Aorta (tissue), 5 donors: ENCODE results near the gene GPD2. TPM values are rescaled to one million over a fixed set of nuclear protein-coding genes. Genes with fewer than 3 reads are reported as not detected.
A peak's percentile ranks its signal among the peaks of the same experiment; 100 is the strongest.

ENCODE experiments used
- ATAC-seq: fragments of 200-7000 bp; cut with Tn5 transposase; one replicate; pipeline ENCODE4 v1.9.1; 2022; ENCODE audit warnings: moderate library complexity; ENCODE audit not compliant: low FRiP score
- DNase-seq, 2 donors: peaks; one replicate each; pipeline ENCODE4 v3.0.0-alpha.2; 2020
- H3K27ac ChIP-seq, 2 donors: one replicate each; pipeline ENCODE4 v1.5.1; 2013; ENCODE audit warnings: low read length in 2 of 2, mild to moderate bottlenecking in 2 of 2, moderate library complexity in 2 of 2, control low read depth in 1 of 2, inconsistent platforms in 1 of 2, low read depth in 1 of 2
- H3K27me3 ChIP-seq, 2 donors: one replicate each; pipeline ENCODE4 v1.6.1; 2013; ENCODE audit warnings: control low read depth in 1 of 2, low read length in 1 of 2, mild to moderate bottlenecking in 1 of 2, moderate library complexity in 1 of 2; ENCODE audit not compliant: insufficient read depth in 2 of 2, control insufficient read depth in 1 of 2
- H3K36me3 ChIP-seq, 2 donors: one replicate each; pipeline ENCODE4 v1.6.1; 2013; ENCODE audit warnings: control low read depth in 1 of 2, low read length in 1 of 2, mild to moderate bottlenecking in 1 of 2; ENCODE audit not compliant: insufficient read depth in 2 of 2, control insufficient read depth in 1 of 2
- H3K4me1 ChIP-seq, 2 donors: one replicate each; pipeline ENCODE4 v1.6.1; 2013; ENCODE audit warnings: low read length in 2 of 2, control low read depth in 1 of 2, mild to moderate bottlenecking in 1 of 2, moderate library complexity in 1 of 2; ENCODE audit not compliant: insufficient read depth in 2 of 2, control insufficient read depth in 1 of 2
- H3K4me3 ChIP-seq, 2 donors: one replicate each; pipeline ENCODE4 v1.5.1; 2013; ENCODE audit warnings: low read length in 2 of 2, control low read depth in 1 of 2, mild to moderate bottlenecking in 1 of 2
- H3K9me3 ChIP-seq: one replicate; pipeline ENCODE4 v1.6.1; 2013; ENCODE audit warnings: mild to moderate bottlenecking, low read length; ENCODE audit not compliant: control insufficient read depth
- WGBS, 2 donors: extraction: QIAGEN DNeasy Blood & Tissue Kit; methylation state at CpG; one replicate each; pipeline ENCODE4 v1.1.7; 2013; 5-methylcytosine and 5-hydroxymethylcytosine counted together
- intact Hi-C, 2 donors: fragments of 100-400 bp; cut with DNase I; formaldehyde crosslinking; loops; one replicate each; pipeline versions ENCODE4 v1.14.2 to v1.15.0; 2022
- polyA plus RNA-seq, 2 donors: library from polyadenylated mRNA; stranded (reverse); fragments of 200-250 nt; gene quantifications; one replicate each; pipeline ENCODE4 v1.2.3, GENCODE V29; 2013
- total RNA-seq, 2 donors: library from RNA; stranded (reverse); fragmentation: NEBNext Ultra II Directional; extraction: Animal tissue kit (Norgen Biotek cat#: 25700); gene quantifications; one replicate each; pipeline ENCODE4 v1.2.1, GENCODE V29; 2021
- donor health status: healthy with polysubstance abuse.
- donor health status: Bipolar disorder and iron deficiency.
- donor health status: DM: no; HTN: no; CAD: no.
- donor health status: DM: no; HTN: no; CAD: no.
- donor health status: DM: yes; HTN: yes; CAD: no.

Gene GPD2
- total and polyA plus RNA-seq, 4 donors, result 3.9 to 31.3 (median 13.9) TPM

DNA sequence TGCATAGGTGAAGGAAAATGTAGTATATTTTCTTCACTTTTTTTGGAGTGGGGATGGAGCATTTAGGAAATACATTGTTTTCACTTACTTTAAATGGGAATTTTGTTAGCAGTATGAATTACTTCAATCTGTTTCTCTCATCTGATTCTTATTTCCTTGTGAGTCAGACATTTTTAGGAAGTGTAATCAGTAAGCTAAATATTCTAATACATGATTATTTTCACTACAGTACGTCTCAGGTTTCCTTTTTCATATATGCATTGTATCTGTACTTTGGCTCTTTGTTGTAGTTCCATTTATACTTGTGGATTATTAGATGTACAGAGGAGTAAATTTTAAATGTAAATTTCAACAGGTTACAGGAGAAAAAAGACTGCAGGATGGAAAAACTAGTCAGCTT lies 27.9 kb downstream of the GPD2 start:
- 40 to 45% methylated on average over 1 of the region's 1 CpG for WGBS, 2 donors
- intact Hi-C loops, result no loop called here
- H3K27me3 ChIP-seq, result no peaks in the 10 kb centered on the region
- H3K4me1 ChIP-seq, result peaks cover 2 to 3% of the 10 kb centered on the region in 2 donors
- DNase-seq (no peak), ATAC-seq (no peak)
- H3K4me3 ChIP-seq, result no peak overlapping the region
- no peaks in the 10 kb centered on the region for H3K9me3 ChIP-seq
- no peaks in the 10 kb centered on the region for H3K36me3 ChIP-seq
- no peak overlapping the region for H3K27ac ChIP-seq

DNA sequence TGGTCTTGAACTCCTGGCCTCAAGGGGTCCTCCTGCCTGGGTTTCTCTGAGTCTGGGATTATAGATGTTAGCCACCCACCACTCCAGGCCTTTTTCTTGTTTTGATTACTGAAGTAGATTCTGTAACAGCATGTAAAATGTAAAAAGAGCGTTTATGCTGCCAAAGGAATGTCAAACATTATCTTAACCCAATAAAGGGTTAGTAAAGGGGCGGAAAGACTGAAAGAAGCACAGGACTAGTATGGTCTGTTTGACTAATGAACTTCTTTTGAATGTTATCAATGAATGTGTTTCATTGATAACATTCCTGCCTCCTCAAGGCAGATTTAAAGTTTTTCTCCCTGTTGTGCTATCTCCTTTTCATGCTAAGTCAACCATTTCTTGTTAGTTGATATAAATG lies 29.4 kb downstream of the GPD2 start:
- no peaks in the 10 kb centered on the region for H3K27me3 ChIP-seq
- DNase-seq, result no peak
- 45 to 51% methylated on average over 2 of the region's 2 CpGs for WGBS, 2 donors
- peaks cover 2 to 3% of the 10 kb centered on the region in 2 donors for H3K4me1 ChIP-seq
- H3K4me3 ChIP-seq, result no peak overlapping the region
- intact Hi-C loops, result no loop called here
- no peaks in the 10 kb centered on the region for H3K9me3 ChIP-seq
- no peak overlapping the region for H3K27ac ChIP-seq
- ATAC-seq, result no peak
- H3K36me3 ChIP-seq, result no peaks in the 10 kb centered on the region

DNA sequence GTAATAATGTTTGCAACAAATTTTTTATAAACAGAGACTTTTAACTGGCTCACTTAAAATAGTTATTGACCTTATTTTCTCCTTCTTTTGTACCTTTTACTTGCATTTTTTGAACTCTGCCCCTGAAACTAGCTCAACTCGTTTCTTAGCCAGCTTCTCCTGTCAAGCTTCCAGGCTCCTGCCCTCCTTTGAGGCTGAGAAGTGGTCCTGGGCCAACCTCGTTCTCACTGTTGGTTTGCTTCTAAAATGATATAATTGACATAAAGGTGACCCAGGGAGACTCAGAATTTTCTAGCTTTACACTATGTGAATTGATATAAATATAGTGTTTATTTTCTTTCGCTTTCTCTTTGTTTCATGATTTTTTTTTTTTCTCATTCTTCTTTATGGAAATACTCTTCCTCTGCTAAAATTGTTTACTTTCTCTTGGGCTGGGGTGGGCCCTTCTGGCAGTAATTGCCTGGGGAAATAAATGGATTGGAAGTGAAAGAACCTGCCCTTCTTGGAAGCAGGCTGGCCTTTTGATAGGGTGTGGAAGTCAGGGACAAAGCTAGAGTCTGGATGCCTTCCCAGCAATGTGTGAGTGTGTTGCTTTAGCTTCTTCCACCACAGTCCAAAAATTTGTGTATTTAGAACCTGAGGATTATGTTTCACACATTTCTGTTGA lies 30.7 kb downstream of the GPD2 start:
- H3K9me3 ChIP-seq, result no peaks in the 10 kb centered on the region
- H3K36me3 ChIP-seq, result no peaks in the 10 kb centered on the region
- peak overlapping the region in 1 of 2 donors; percentile 25 for H3K27ac ChIP-seq
- DNase-seq (peak in 1 of 2 donors; percentile 55), ATAC-seq (peak; percentile 89)
- H3K4me3 ChIP-seq, result no peak overlapping the region
- 9 to 12% methylated on average over 3 of the region's 3 CpGs for WGBS, 2 donors
- H3K4me1 ChIP-seq, result peaks cover 4 to 6% of the 10 kb centered on the region in 2 donors
- intact Hi-C loops, result no loop called here
- no peaks in the 10 kb centered on the region for H3K27me3 ChIP-seq

DNA sequence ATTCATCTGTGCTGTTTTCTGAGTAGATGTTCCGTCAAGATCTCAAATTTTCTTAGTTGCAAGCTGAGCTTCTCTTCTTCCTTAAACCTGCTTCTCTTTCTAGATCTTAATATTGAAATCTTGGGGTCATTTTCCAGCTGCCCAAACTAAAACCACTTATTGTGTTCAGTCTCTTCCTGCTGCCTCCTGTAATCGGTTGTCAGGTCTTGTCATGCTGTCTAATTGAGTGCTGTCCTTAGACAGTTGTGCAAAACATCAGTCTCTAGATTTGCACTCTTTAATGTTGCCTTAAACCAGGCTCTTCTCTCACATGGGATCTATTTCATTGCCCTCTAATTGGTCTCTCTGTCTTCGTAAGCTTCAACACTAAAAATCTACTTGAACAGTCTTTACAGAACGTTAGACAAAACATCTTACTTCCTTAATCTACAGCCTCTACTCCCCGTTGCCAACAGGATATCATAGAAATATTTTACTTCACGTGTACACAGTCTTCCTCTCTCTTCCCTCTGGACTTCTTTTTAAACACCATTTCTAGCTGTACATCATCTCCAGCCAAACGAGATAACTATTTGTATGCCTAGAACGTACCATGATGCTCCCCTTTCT lies 34.9 kb downstream of the GPD2 start:
- no peaks in the 10 kb centered on the region for H3K36me3 ChIP-seq
- peaks cover 2 to 4% of the 10 kb centered on the region in 2 donors for H3K4me1 ChIP-seq
- intact Hi-C loops, result no loop called here
- no peak overlapping the region for H3K27ac ChIP-seq
- no peaks in the 10 kb centered on the region for H3K9me3 ChIP-seq
- H3K4me3 ChIP-seq, result no peak overlapping the region
- DNase-seq (no peak), ATAC-seq (no peak)
- WGBS, 2 donors, result 59 to 61% methylated on average over 8 of the region's 8 CpGs
- H3K27me3 ChIP-seq, result no peaks in the 10 kb centered on the region

DNA sequence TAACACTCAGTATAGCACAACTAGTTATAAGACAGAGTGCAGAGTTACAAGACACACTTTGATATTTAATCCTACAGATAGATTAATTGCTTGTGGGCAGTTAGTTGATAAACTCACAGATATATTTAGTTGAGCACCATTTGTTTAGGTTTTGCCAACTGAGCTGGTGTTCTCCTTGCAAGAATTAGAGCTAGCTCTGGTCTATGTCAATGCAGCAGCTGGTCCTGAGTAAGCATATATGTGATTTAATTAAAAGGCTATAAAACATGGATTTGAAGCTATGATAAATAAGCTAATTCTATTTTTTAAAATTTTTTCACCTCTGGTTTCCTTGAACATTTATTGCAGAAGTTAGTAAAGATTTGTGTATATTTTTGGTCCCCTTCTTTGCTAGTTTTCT lies 35.6 kb downstream of the GPD2 start:
- no peak for DNase-seq
- Histone ChIP-seq H3K27me3 (no peaks in the 10 kb centered on the region), H3K4me3 (no peak overlapping the region), H3K4me1 (peaks cover 3 to 4% of the 10 kb centered on the region in 2 donors), H3K27ac (no peak overlapping the region), H3K36me3 (no peaks in the 10 kb centered on the region), H3K9me3 (no peaks in the 10 kb centered on the region)
- intact Hi-C loops, result no loop called here
- ATAC-seq, result no peak

DNA sequence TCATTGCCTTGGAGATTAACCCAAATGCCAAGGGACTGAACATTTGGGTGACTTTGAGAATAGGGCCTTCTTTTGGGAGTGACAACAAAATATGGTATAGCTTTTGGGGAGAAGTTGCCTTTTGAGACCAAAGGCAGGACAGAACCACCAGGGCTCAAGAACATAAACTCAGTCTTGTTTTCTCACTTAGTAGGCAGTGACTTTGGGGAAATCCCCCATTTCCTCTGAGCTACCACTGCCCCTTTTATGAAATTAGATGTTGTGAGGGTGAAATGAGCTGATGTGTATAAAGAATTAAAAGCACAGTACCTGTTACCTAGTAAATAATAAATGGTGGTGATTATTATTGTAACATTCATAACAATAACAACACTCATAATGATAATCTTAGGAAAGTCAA lies 36.5 kb downstream of the GPD2 start:
- no peak for ATAC-seq
- Histone ChIP-seq H3K4me3 (no peak overlapping the region), H3K9me3 (no peaks in the 10 kb centered on the region), H3K4me1 (peaks cover 4 to 5% of the 10 kb centered on the region in 2 donors), H3K27me3 (no peaks in the 10 kb centered on the region), H3K36me3 (no peaks in the 10 kb centered on the region), H3K27ac (no peak overlapping the region)
- no peak for DNase-seq
- intact Hi-C loops, result no loop called here

GRCh38 chr2:156473445-156473844 lies 37.3 kb downstream of the GPD2 start:
- H3K4me3 ChIP-seq, result no peak overlapping the region
- no peaks in the 10 kb centered on the region for H3K27me3 ChIP-seq
- 94 to 97% methylated on average over 1 of the region's 1 CpG for WGBS, 2 donors
- H3K9me3 ChIP-seq, result no peaks in the 10 kb centered on the region
- ATAC-seq (no peak), DNase-seq (no peak)
- intact Hi-C loops, result no loop called here
- no peak overlapping the region for H3K27ac ChIP-seq
- no peaks in the 10 kb centered on the region for H3K36me3 ChIP-seq
- H3K4me1 ChIP-seq, result peaks cover 4 to 5% of the 10 kb centered on the region in 2 donors

GRCh38 chr2:156474401-156474800 lies 38.2 kb downstream of the GPD2 start:
- Histone ChIP-seq H3K27me3 (no peaks in the 10 kb centered on the region), H3K4me1 (peaks cover 4 to 5% of the 10 kb centered on the region in 2 donors), H3K27ac (no peak overlapping the region), H3K4me3 (no peak overlapping the region), H3K36me3 (no peaks in the 10 kb centered on the region), H3K9me3 (no peaks in the 10 kb centered on the region)
- DNase-seq (no peak), ATAC-seq (no peak)
- 96 to 97% methylated on average over 3 of the region's 3 CpGs for WGBS, 2 donors
- intact Hi-C loops, result no loop called here
